PC-9 (cell line): Measurements from ENCODE around the gene HTATIP2.

ENCODE experiments used
- EZH2 ChIP-seq: fragments of 200-600 bp; sonication (generic); IDR thresholded peaks from 2 replicates; pipeline ENCODE4 v1.8.0; 2017; ENCODE audit warnings: antibody characterized with exemption, low read depth
- TF ChIP-seq, protein P1 (sequence below): fragments of 200-600 bp; sonication (generic); conservative IDR thresholded peaks from 2 replicates; pipeline ENCODE4 v1.6.1; 2017; ENCODE audit warnings: mixed run types, antibody characterized with exemption, mild to moderate bottlenecking, moderate library complexity

DNA sequence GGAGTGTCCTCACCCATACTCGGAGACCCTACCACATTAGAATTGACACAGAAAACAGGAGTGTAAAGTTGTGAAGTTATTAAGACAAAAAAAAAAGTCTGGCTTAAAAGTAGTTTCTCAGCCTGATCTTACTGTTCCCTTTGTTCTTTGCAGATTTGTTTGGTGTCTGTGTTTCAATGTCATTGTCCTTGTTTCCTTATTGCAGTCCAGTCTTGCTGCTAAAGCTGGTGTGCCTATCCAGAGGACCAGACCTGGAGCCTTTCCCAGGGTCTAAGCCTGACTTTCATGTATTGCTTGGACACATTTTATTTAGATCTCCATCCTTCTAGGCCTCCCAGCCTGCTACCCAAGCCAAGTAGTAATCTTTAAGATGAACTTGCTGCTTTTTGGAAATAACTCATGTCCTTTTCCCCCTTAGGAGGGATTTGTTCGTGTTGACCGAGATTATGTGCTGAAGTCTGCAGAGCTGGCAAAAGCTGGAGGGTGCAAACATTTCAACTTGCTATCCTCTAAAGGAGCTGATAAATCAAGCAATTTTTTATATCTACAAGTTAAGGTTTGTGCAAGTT, 12.7 kb downstream of the HTATIP2 start:
- TF ChIP-seq, protein P1, sequence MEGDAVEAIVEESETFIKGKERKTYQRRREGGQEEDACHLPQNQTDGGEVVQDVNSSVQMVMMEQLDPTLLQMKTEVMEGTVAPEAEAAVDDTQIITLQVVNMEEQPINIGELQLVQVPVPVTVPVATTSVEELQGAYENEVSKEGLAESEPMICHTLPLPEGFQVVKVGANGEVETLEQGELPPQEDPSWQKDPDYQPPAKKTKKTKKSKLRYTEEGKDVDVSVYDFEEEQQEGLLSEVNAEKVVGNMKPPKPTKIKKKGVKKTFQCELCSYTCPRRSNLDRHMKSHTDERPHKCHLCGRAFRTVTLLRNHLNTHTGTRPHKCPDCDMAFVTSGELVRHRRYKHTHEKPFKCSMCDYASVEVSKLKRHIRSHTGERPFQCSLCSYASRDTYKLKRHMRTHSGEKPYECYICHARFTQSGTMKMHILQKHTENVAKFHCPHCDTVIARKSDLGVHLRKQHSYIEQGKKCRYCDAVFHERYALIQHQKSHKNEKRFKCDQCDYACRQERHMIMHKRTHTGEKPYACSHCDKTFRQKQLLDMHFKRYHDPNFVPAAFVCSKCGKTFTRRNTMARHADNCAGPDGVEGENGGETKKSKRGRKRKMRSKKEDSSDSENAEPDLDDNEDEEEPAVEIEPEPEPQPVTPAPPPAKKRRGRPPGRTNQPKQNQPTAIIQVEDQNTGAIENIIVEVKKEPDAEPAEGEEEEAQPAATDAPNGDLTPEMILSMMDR: no peak
- no peak for TF ChIP-seq EZH2
